Nephron (organoid): ENCODE results near the gene TMEM18.

ENCODE experiments used
- H3K27ac Mint-ChIP-seq, 3 experiments: 2 replicates each; pipeline ENCODE4 v1.8.0; 2020; ENCODE audit warnings: mixed read lengths in 3 of 3, mild to moderate bottlenecking in 2 of 3, moderate library complexity in 1 of 3
- H3K27me3 Mint-ChIP-seq: 2 replicates; pipeline ENCODE4 v1.8.0; 2021; ENCODE audit warnings: low read depth, mild to moderate bottlenecking, moderate library complexity, mixed read lengths
- H3K36me3 Mint-ChIP-seq: 2 replicates; pipeline ENCODE4 v1.8.0; 2020; ENCODE audit warnings: low read depth, mixed read lengths
- H3K4me1 Mint-ChIP-seq: 2 replicates; pipeline ENCODE4 v1.8.0; 2020; ENCODE audit warnings: mixed read lengths
- H3K4me3 Mint-ChIP-seq, 3 experiments: 2 replicates each; pipeline ENCODE4 v1.8.0; 2020; ENCODE audit warnings: mild to moderate bottlenecking in 3 of 3, mixed read lengths in 3 of 3, moderate library complexity in 2 of 3
- H3K9me3 Mint-ChIP-seq: 2 replicates; pipeline ENCODE4 v1.8.0; 2020; ENCODE audit warnings: mixed read lengths
- CTCF ChIP-seq, 3 experiments: fragments of 200-600 bp; sonication (generic); IDR thresholded peaks; one replicate each; pipeline ENCODE4 v1.5.0; 2021; ENCODE audit warnings: antibody characterized with exemption in 3 of 3; ENCODE audit not compliant: unreplicated experiment in 3 of 3

TMEM18 gene

GRCh38 chr2:660029-660428 is 17.2 kb downstream of the TMEM18 start:
- H3K4me1 Mint-ChIP-seq = no peaks in the 10 kb centered on the region
- H3K4me3 Mint-ChIP-seq = no peak overlapping the region
- H3K27ac Mint-ChIP-seq = no peak overlapping the region
- H3K27me3 Mint-ChIP-seq = peaks cover 3% of the 10 kb centered on the region
- peaks cover 7% of the 10 kb centered on the region for H3K9me3 Mint-ChIP-seq
- no peak for TF ChIP-seq CTCF (IDR thresholded peaks at IDR 0.05; ENCODE audit: unreplicated experiment in 3 of 3)
- H3K36me3 Mint-ChIP-seq = peaks cover 17% of the 10 kb centered on the region

GRCh38 chr2:658426-658825 is 18.8 kb downstream of the TMEM18 start:
- no peaks in the 10 kb centered on the region for H3K4me1 Mint-ChIP-seq

GRCh38 chr2:657766-658165 is 19.4 kb downstream of the TMEM18 start:
- H3K27me3 Mint-ChIP-seq = peaks cover 3% of the 10 kb centered on the region

More at GRCh38 chr2:658426-658825, 18.8 kb downstream of the TMEM18 start:
- H3K4me3 Mint-ChIP-seq = no peak overlapping the region
- no peaks in the 10 kb centered on the region for H3K9me3 Mint-ChIP-seq
- no peak overlapping the region for H3K27ac Mint-ChIP-seq
- peaks cover under 1% of the 10 kb centered on the region for H3K36me3 Mint-ChIP-seq
- peaks cover 3% of the 10 kb centered on the region for H3K27me3 Mint-ChIP-seq
- no peak for TF ChIP-seq CTCF (IDR thresholded peaks at IDR 0.05; ENCODE audit: unreplicated experiment in 3 of 3)

GRCh38 chr2:656676-657075 is 20.5 kb downstream of the TMEM18 start:
- no peak for TF ChIP-seq CTCF (IDR thresholded peaks at IDR 0.05; ENCODE audit: unreplicated experiment in 3 of 3)
- no peak overlapping the region for H3K4me3 Mint-ChIP-seq
- H3K4me1 Mint-ChIP-seq = peaks cover 7% of the 10 kb centered on the region
- H3K27ac Mint-ChIP-seq = no peak overlapping the region
- H3K9me3 Mint-ChIP-seq = no peaks in the 10 kb centered on the region
- no peaks in the 10 kb centered on the region for H3K36me3 Mint-ChIP-seq
- H3K27me3 Mint-ChIP-seq = peaks cover 3% of the 10 kb centered on the region

More at GRCh38 chr2:657766-658165, 19.4 kb downstream of the TMEM18 start:
- no peak overlapping the region for H3K4me3 Mint-ChIP-seq
- no peaks in the 10 kb centered on the region for H3K36me3 Mint-ChIP-seq
- no peaks in the 10 kb centered on the region for H3K9me3 Mint-ChIP-seq
- TF ChIP-seq CTCF (IDR thresholded peaks at IDR 0.05; ENCODE audit: unreplicated experiment in 3 of 3) = no peak
- H3K4me1 Mint-ChIP-seq = peaks cover 2% of the 10 kb centered on the region
- H3K27ac Mint-ChIP-seq = no peak overlapping the region

GRCh38 chr2:655626-656025 is 21.6 kb downstream of the TMEM18 start:
- H3K4me1 Mint-ChIP-seq = peaks cover 17% of the 10 kb centered on the region
- no peak overlapping the region for H3K27ac Mint-ChIP-seq
- no peak overlapping the region for H3K4me3 Mint-ChIP-seq
- no peaks in the 10 kb centered on the region for H3K36me3 Mint-ChIP-seq
- no peak for TF ChIP-seq CTCF (IDR thresholded peaks at IDR 0.05; ENCODE audit: unreplicated experiment in 3 of 3)
- H3K9me3 Mint-ChIP-seq = no peaks in the 10 kb centered on the region
- peaks cover 9% of the 10 kb centered on the region for H3K27me3 Mint-ChIP-seq

- H3K27me3 Mint-ChIP-seq = peaks cover 12% of the 10 kb centered on the region
- no peaks in the 10 kb centered on the region for H3K9me3 Mint-ChIP-seq
- TF ChIP-seq CTCF (IDR thresholded peaks at IDR 0.05; ENCODE audit: unreplicated experiment in 3 of 3) = no peak
- no peaks in the 10 kb centered on the region for H3K36me3 Mint-ChIP-seq
- no peak overlapping the region for H3K4me3 Mint-ChIP-seq
- no peak overlapping the region for H3K27ac Mint-ChIP-seq
- peaks cover 21% of the 10 kb centered on the region for H3K4me1 Mint-ChIP-seq
These were observed 22.3 kb downstream of the TMEM18 start for GRCh38 chr2:654896-655295.
